ENCODE data around the gene PDE7B.

- TF ChIP-seq CTCF (tag by site-specific recombination; IDR thresholded peaks at IDR 0.05) (no peak), ATF2 (tag by site-specific recombination; IDR thresholded peaks at IDR 0.05; ENCODE audit: low read depth) (no peak), KLF16 (tag by site-specific recombination; IDR thresholded peaks at IDR 0.05) (no peak), SP2 (tag by site-specific recombination; IDR thresholded peaks at IDR 0.05) (no peak), ZNF514 (tag by site-specific recombination; IDR thresholded peaks at IDR 0.05) (no peak), ZNF248 (tag by site-specific recombination; IDR thresholded peaks at IDR 0.05) (no peak), SETDB1 (IDR thresholded peaks at IDR 0.05; ENCODE audit: insufficient read length, low read length) (no peak), ZNF571 (tag by site-specific recombination; IDR thresholded peaks at IDR 0.05) (no peak), ZBTB26 (tag by site-specific recombination; optimal IDR thresholded peaks at IDR 0.05) (no peak), ZNF596 (tag by site-specific recombination; IDR thresholded peaks at IDR 0.05) (no peak), ZBTB1 (tag by site-specific recombination; IDR thresholded peaks at IDR 0.05) (no peak), ZNF561 (tag by site-specific recombination; IDR thresholded peaks at IDR 0.05; ENCODE audit: borderline replicate concordance) (no peak)
Measured at GRCh38 chr6:136137739-136138402, 286.4 kb downstream of the PDE7B start.

All from HEK293 (cell line).